Thymus (tissue), 11 donors: ENCODE data around the gene CCDC73. TPM values are rescaled to one million over a fixed set of nuclear protein-coding genes. Genes with fewer than 3 reads are reported as not detected.
A peak's percentile ranks its signal among the peaks of the same experiment; 100 is the strongest.
"Not testable (repeated sequence)": the region's sequence is repeated elsewhere in the genome, so short reads cannot be mapped to it uniquely, and the experiment has no call there.

Experiments
- DNase-seq, 9 donors: peaks; one replicate each; pipeline ENCODE4 v3.0.0-alpha.2; 2013; ENCODE audit warnings: low spot score in 9 of 9, low read depth in 6 of 9, missing footprints in 1 of 9
- H3K27ac ChIP-seq, 2 donors: one replicate each; pipeline ENCODE4 v1.5.1; 2013; ENCODE audit warnings: control low read depth in 1 of 2, low read depth in 1 of 2, low read length in 1 of 2, mild to moderate bottlenecking in 1 of 2, moderate library complexity in 1 of 2
- H3K27me3 ChIP-seq, 2 donors: one replicate each; pipeline ENCODE4 v1.5.1; 2013; ENCODE audit warnings: low read length in 1 of 2; ENCODE audit not compliant: control insufficient read depth in 2 of 2, insufficient read depth in 1 of 2
- H3K36me3 ChIP-seq, 2 donors: one replicate each; pipeline ENCODE4 v1.5.1; 2013; ENCODE audit warnings: low read length in 1 of 2, mild to moderate bottlenecking in 1 of 2, moderate library complexity in 1 of 2; ENCODE audit not compliant: control insufficient read depth in 2 of 2, insufficient read depth in 2 of 2
- H3K4me1 ChIP-seq, 2 donors: one replicate each; pipeline ENCODE4 v1.5.1; 2013; ENCODE audit warnings: low read length in 2 of 2; ENCODE audit not compliant: control insufficient read depth in 2 of 2, insufficient read depth in 2 of 2
- H3K4me3 ChIP-seq, 2 donors: one replicate each; pipeline ENCODE4 v1.5.1; 2013; ENCODE audit warnings: low read length in 2 of 2, control low read depth in 1 of 2, mild to moderate bottlenecking in 1 of 2
- H3K9me3 ChIP-seq, 2 donors: one replicate each; pipeline ENCODE4 v1.5.1; 2013; ENCODE audit warnings: low read length in 1 of 2, mild to moderate bottlenecking in 1 of 2; ENCODE audit not compliant: control insufficient read depth in 2 of 2, insufficient read depth in 1 of 2
- WGBS: extraction: QIAGEN DNeasy Blood & Tissue Kit; methylation state at CpG from one replicate; pipeline ENCODE4 v1.1.7; 2013; 5-methylcytosine and 5-hydroxymethylcytosine counted together
- polyA plus RNA-seq: library from polyadenylated mRNA; stranded (reverse); fragments of 200-250 nt; gene quantifications from one replicate; pipeline ENCODE4 v1.2.3, GENCODE V29; 2013
- total RNA-seq: library from RNA; stranded (reverse); fragments of 120-200 nt; gene quantifications from one replicate; pipeline ENCODE4 v1.2.4, GENCODE V29; 2013
- donor health status: healthy.

Gene CCDC73
- total and polyA plus RNA-seq, 2 donors: 0.05 to 0.25 TPM

GRCh38 chr11:32830413-32830738, 35.9 kb upstream of the CCDC73 start:
- no peak for DNase-seq
- Histone ChIP-seq H3K4me3 (peak overlapping the region; percentile 17 to 42), H3K27ac (peak overlapping the region in 1 of 2 donors; percentile 81), H3K4me1 (no peaks in the 10 kb centered on the region), H3K36me3 (no peaks in the 10 kb centered on the region), H3K27me3 (peaks cover 22 to 34% of the 10 kb centered on the region in 2 donors), H3K9me3 (no peaks in the 10 kb centered on the region)
- 32% methylated on average over 6 of the region's 6 CpGs for WGBS

- peak within 1 kb of the TSS; percentile 50 to 81 for H3K27ac ChIP-seq
- H3K27me3 ChIP-seq: peaks cover 22 to 34% of the 10 kb centered on the region in 2 donors
- WGBS: 2% methylated on average over 85 of the region's 85 CpGs
- no peaks in the 10 kb centered on the region for H3K9me3 ChIP-seq
- no peaks in the 10 kb centered on the region for H3K36me3 ChIP-seq
- DNase-seq: peak in 2 of 9 donors; percentile 13 to 33
- H3K4me3 ChIP-seq: peak within 1 kb of the TSS; percentile 28 to 42
- no peaks in the 10 kb centered on the region for H3K4me1 ChIP-seq
Observed at GRCh38 chr11:32829680-32830412, 35.4 kb upstream of the CCDC73 start, which contains the start of gene PRRG4. TSS of gene PRRG4 (plus strand) at chr11:32829927. CDS start at chr11:32830530, 603 bp downstream.

- Histone ChIP-seq H3K9me3 (no peaks in the 10 kb centered on the region), H3K4me1 (no peaks in the 10 kb centered on the region), H3K4me3 (peak overlapping the region; percentile 28 to 42), H3K27ac (peak overlapping the region; percentile 50 to 70), H3K27me3 (peaks cover 22 to 34% of the 10 kb centered on the region in 2 donors), H3K36me3 (no peaks in the 10 kb centered on the region)
- DNase-seq: no peak
- 13% methylated on average over 12 of the region's 12 CpGs for WGBS
Observed at GRCh38 chr11:32829157-32829679, 34.8 kb upstream of the CCDC73 start.

GRCh38 chr11:32827276-32827675, 32.8 kb upstream of the CCDC73 start:
- H3K4me3 ChIP-seq: no peak overlapping the region
- H3K27ac ChIP-seq: no peak overlapping the region
- DNase-seq: no peak
- no peaks in the 10 kb centered on the region for H3K9me3 ChIP-seq
- H3K4me1 ChIP-seq: no peaks in the 10 kb centered on the region
- no peaks in the 10 kb centered on the region for H3K36me3 ChIP-seq
- WGBS: 94% methylated on average over 1 of the region's 1 CpG
- peaks cover 22 to 34% of the 10 kb centered on the region in 2 donors for H3K27me3 ChIP-seq

GRCh38 chr11:32826113-32826512, 31.7 kb upstream of the CCDC73 start:
- H3K27me3 ChIP-seq: peaks cover 20 to 24% of the 10 kb centered on the region in 2 donors
- H3K4me1 ChIP-seq: no peaks in the 10 kb centered on the region
- no peak overlapping the region for H3K27ac ChIP-seq
- no peak for DNase-seq
- 78% methylated on average over 3 of the region's 3 CpGs for WGBS
- H3K4me3 ChIP-seq: no peak overlapping the region
- H3K36me3 ChIP-seq: no peaks in the 10 kb centered on the region
- no peaks in the 10 kb centered on the region for H3K9me3 ChIP-seq

- not testable (repeated sequence) for H3K9me3 ChIP-seq, H3K27ac ChIP-seq, H3K36me3 ChIP-seq, H3K4me1 ChIP-seq, DNase-seq, H3K4me3 ChIP-seq, H3K27me3 ChIP-seq
- WGBS: 93% methylated on average over 3 of the region's 3 CpGs
Observed at GRCh38 chr11:32823617-32824016, 29.2 kb upstream of the CCDC73 start.

- Histone ChIP-seq H3K4me1 (no peaks in the 10 kb centered on the region), H3K4me3 (no peak overlapping the region), H3K9me3 (no peaks in the 10 kb centered on the region), H3K27me3 (no peaks in the 10 kb centered on the region), H3K36me3 (no peaks in the 10 kb centered on the region), H3K27ac (no peak overlapping the region)
- 72% methylated on average over 5 of the region's 5 CpGs for whole genome bisulfite sequencing
- no peak for DNase-seq
Observed at GRCh38 chr11:32821917-32822560, 27.6 kb upstream of the CCDC73 start.

- Histone ChIP-seq H3K27me3 (no peaks in the 10 kb centered on the region), H3K4me1 (no peaks in the 10 kb centered on the region), H3K9me3 (no peaks in the 10 kb centered on the region), H3K4me3 (no peak overlapping the region), H3K36me3 (no peaks in the 10 kb centered on the region), H3K27ac (no peak overlapping the region)
- no peak for DNase-seq
Observed at GRCh38 chr11:32821517-32821916, 27.1 kb upstream of the CCDC73 start.

- Histone ChIP-seq H3K27me3 (no peaks in the 10 kb centered on the region), H3K27ac (no peak overlapping the region), H3K9me3 (no peaks in the 10 kb centered on the region), H3K36me3 (no peaks in the 10 kb centered on the region), H3K4me3 (no peak overlapping the region), H3K4me1 (no peaks in the 10 kb centered on the region)
- DNase-seq: no peak
Observed at GRCh38 chr11:32820497-32820896, 26.0 kb upstream of the CCDC73 start.
